ENCODE data around the gene MIA.
"Not testable (repeated sequence)": the region's sequence is repeated elsewhere in the genome, so short reads cannot be mapped to it uniquely, and the experiment has no call there.

MIA gene

DNA sequence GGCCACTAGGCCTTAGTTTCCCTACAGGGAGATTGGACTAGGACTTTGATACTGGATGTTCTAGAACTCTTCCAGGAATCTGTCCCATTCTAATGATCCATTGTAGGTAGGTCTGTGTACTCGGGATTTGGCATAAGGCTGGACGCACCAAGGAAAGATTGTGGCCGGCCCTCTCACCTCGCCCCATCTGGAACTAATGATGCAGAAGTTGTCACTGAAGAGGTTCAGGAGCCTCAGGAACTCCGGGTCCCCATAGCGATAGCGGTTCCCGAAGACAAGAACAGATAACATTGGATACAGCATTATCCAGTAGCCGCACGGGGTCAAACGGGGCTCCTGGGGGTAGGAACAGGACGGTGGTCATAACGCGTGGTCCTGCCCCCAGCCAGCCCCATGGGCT lies 34.8 kb downstream of the MIA start:
- Mint-ChIP-seq H3K27ac (no peak overlapping the region), H3K9me3 (no peaks in the 10 kb centered on the region), H3K36me3 (ENCODE audit: low read depth) (peaks cover 24% of the 10 kb centered on the region), H3K27me3 (ENCODE audit: low read depth) (peaks cover 30% of the 10 kb centered on the region), H3K4me1 (ENCODE audit: low read depth) (peaks cover 46% of the 10 kb centered on the region), H3K4me3 (peak overlapping the region; percentile 41)

DNA sequence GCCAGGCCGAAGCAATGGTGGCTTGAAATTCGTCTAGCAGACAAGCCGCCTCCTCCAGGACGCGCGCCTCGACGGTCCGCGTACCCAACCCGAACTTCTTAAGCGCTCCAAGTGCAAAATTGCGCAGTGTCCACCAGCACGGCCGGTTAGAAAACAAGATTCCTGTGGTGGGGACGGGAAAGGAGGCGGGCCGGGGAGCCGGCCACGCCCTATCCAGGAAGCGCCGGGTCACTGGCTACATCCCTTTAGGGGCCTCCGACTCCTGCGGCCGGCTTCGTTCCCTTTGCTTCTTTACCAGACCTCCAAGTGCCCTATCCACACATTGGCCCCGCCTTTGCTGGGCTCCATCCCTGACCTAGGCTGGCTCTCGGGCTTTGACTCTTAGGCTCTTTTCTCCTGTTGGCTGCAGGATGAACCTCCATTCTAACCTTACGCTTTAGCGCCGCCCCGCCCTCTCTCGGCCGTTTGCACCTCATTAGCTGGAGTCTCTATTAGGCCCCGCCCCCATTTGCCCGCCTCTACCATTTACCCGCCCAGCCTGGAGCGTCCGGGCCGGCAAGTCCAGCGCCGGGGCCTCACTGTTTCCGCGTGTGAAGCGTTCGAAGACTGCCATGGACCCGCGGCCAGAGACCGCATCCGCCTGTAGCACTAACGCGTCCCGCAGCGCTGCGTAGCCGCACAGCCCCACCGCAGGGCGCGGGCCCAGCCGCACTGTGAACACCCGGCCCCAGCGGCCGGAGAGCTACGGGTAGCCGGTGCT lies 35.5 kb downstream of the MIA start:
- Mint-ChIP-seq H3K27ac (peak overlapping the region; percentile 69), H3K27me3 (ENCODE audit: low read depth) (peaks cover 32% of the 10 kb centered on the region), H3K4me1 (ENCODE audit: low read depth) (peaks cover 39% of the 10 kb centered on the region), H3K4me3 (peak overlapping the region; percentile 88), H3K36me3 (ENCODE audit: low read depth) (peaks cover 23% of the 10 kb centered on the region)
- H3K9me3 Mint-ChIP-seq: not testable (repeated sequence)

DNA sequence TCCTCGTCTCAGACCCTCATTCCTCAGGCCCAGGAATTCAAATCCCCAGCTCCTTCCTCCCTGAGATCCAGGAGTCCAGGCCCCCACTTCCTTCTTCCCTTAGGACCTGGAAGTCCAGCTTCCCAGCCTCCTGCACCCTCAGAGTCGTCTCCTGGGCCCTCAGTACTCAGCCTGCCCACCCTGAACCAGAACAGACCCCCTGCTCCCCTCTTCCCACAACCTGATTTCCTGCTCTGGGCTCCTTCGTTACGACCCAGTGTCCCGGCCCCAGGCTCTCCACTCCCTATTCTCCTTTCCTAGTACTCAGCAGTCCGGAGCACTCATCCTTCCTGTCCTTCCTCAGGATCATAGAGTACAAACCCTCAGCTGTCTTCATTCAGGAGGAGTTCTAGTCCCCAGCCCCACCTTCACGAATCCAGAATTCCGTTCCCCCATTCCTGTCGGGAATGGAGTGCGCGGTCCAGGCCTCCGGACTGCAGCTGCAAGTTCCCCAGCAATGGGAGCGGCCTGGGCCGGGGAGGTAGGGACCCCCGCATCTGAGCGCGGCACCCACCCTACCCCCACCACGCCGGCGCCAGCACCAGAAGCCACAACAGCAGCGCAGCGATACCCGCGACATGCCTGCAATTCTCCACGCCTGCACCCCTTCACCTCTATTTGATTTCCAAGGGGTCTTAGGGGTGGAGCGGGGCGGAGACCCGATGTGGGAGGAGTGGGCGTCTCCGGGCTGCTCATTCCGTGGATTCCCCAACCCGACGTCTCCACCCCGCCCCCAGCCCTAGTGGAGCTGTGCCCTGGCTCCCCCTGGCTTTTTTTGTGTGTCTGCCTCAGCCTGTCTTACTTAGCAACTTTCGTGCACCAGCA lies 36.4 kb downstream of the MIA start:
- Mint-ChIP-seq H3K9me3 (no peaks in the 10 kb centered on the region), H3K4me1 (ENCODE audit: low read depth) (peaks cover 33% of the 10 kb centered on the region), H3K27ac (peak overlapping the region; percentile 60), H3K27me3 (ENCODE audit: low read depth) (peaks cover 32% of the 10 kb centered on the region), H3K36me3 (ENCODE audit: low read depth) (peaks cover 22% of the 10 kb centered on the region), H3K4me3 (peak overlapping the region; percentile 76)

DNA sequence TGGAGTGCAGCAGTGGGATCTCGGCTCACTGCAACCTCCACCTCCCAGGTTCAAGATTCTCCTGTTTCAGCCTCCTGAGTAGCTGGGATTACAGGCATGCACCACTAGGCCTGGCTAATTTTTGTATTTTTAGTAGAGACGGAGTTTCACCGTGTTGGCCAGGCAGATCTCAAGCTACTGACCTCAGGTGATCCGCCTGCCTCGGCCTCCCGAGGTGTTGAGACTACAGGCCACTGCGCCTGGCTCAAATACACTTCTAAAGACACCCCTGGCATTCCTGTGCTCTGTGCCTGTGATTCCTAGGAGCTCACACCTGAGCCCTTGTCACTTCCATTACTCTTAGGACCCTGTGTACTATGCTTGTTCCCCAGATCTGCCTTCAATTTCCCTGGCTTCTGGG lies 37.2 kb downstream of the MIA start:
- peaks cover 32% of the 10 kb centered on the region for H3K27me3 Mint-ChIP-seq (ENCODE audit: low read depth)
- peak overlapping the region; percentile 38 for H3K4me3 Mint-ChIP-seq
- H3K27ac Mint-ChIP-seq: peak overlapping the region; percentile 22
- peaks cover 25% of the 10 kb centered on the region for H3K4me1 Mint-ChIP-seq (ENCODE audit: low read depth)
- peaks cover 19% of the 10 kb centered on the region for H3K36me3 Mint-ChIP-seq (ENCODE audit: low read depth)
- H3K9me3 Mint-ChIP-seq: not testable (repeated sequence)

DNA sequence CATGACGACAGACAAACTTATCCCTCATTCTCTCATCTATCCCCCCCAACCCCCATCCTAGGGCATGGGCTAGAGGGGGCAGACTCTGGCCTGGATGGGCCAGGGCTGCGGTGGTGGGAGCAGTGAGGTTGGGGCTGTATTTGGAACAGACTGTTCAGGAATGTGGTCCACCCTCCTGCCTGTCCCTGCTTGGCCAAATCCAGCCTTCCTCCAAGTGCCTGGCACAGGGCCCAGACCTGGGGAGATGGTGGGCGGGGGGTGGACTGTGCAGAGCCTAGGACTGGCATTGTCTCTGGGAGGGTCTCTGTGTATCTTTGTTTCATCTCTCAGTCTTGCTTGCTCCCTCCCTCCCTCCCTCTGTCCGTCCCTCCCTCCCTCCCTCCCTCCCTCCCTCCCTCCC lies 37.9 kb downstream of the MIA start:
- H3K36me3 Mint-ChIP-seq (ENCODE audit: low read depth): peaks cover 14% of the 10 kb centered on the region
- no peak overlapping the region for H3K27ac Mint-ChIP-seq
- peaks cover 32% of the 10 kb centered on the region for H3K27me3 Mint-ChIP-seq (ENCODE audit: low read depth)
- no peak overlapping the region for H3K4me3 Mint-ChIP-seq
- no peaks in the 10 kb centered on the region for H3K9me3 Mint-ChIP-seq
- peaks cover 22% of the 10 kb centered on the region for H3K4me1 Mint-ChIP-seq (ENCODE audit: low read depth)

DNA sequence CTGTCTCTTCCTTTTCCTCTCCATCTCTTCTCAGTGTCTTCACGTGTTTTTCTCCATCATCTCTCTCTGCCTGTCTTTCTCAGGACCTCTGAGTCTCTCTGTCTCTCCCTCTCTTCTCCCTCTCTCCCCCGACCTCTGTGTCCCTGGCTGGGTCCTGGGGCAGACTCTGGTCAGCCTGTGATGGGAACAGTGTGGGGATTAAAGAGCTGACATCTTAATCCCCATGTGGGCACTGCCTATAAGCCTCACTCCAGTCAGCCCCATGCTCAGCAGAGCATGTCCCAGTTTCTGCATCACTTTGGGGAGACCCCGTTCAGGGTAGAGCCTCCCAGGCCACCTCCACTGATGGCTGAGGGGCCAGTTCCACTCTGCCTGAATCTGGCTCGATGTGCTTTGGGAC lies 39.9 kb downstream of the MIA start:
- Mint-ChIP-seq H3K9me3 (no peaks in the 10 kb centered on the region), H3K4me3 (no peak overlapping the region), H3K36me3 (ENCODE audit: low read depth) (peaks cover 6% of the 10 kb centered on the region), H3K27me3 (ENCODE audit: low read depth) (peaks cover 32% of the 10 kb centered on the region), H3K27ac (no peak overlapping the region), H3K4me1 (ENCODE audit: low read depth) (peaks cover 30% of the 10 kb centered on the region)

DNA sequence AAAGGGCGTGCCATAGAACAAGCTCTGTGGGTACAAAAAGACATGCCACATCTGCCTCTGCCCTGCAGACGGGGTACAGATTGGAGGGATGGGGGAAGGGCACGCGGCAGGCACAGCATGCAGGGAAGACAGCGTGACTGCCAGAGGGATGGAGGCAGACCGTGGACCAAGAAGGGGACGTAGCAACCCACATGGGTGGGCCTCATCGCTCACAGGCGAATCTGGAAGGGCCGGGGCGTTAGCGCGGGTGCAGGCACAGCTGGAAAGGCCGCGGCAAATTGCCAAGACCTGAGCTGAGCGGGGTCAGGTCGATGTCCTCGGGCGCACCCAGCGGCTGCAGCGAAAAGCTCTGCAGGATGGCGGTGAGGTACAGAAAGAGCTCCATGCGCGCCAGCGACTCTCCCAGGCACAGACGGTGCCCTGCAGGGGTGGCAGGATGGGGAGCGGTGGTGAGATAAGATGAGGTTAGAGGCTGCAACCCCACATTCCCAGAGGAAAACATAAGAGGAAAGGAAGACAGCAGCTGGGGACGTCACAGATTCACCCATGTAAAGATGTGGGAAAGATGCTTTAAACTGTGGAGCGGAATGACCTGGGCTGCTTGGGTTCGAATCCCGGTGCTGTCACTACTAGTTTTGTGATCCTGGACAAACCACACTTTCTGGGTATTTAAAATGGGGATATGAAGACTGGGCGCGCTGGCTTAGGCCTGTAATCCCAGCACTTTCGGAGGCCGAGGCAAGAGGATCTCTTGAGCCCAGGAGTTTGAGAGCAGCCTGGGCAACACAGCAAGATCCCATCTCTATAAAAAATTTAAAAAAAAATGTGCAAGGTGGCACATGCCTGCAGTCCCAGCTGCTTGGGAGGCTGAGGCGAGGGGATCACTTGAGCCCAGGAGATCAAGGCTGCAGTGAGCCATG lies 43.4 kb downstream of the MIA start:
- peak overlapping the region; percentile 61 for H3K4me3 Mint-ChIP-seq
- not testable (repeated sequence) for H3K9me3 Mint-ChIP-seq

DNA sequence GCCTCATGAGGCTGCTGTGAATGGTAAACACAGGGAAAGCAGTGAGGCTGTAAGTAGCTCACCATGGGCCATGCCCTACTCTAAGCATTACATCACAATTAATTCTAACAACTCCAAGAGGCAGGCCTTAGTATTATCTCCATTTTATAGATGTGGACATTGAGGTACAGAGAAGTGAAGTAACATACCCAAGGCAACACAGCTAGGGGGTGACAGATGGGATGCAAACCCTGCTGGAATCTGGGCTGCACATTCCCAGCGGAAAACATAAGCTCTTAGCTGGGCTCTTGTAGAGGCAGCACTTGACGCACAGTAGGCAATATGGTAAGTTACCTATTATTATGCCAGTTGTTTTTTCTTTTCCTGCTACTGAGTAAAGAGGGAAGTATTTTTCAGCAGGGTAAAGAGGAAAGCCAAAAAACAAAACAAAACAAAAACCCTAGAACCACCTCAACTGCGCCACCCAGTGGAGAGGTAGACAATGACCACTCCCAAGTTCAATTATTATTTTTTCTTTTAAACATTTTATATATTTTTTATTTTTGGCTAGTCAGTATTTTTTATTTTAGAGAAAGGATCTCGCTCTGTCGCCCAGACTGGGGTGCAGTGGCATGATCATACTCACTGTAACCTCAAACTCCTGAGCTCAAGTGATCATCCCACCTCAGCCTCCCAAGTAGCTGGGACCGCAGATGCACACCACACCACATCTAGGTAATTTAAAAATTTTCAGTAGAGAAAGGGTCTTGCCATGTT lies 44.3 kb downstream of the MIA start:
- not testable (repeated sequence) for H3K4me3 Mint-ChIP-seq; H3K27ac Mint-ChIP-seq; H3K27me3 Mint-ChIP-seq (ENCODE audit: low read depth); H3K9me3 Mint-ChIP-seq; H3K36me3 Mint-ChIP-seq (ENCODE audit: low read depth)
- H3K4me1 Mint-ChIP-seq (ENCODE audit: low read depth): peaks cover 17% of the 10 kb centered on the region

More for the DNA sequence above, 43.4 kb downstream of the MIA start:
- not testable (repeated sequence) for H3K36me3 Mint-ChIP-seq (ENCODE audit: low read depth); H3K27ac Mint-ChIP-seq
- peaks cover 17% of the 10 kb centered on the region for H3K4me1 Mint-ChIP-seq (ENCODE audit: low read depth)
- H3K27me3 Mint-ChIP-seq (ENCODE audit: low read depth): peaks cover 14% of the 10 kb centered on the region

DNA sequence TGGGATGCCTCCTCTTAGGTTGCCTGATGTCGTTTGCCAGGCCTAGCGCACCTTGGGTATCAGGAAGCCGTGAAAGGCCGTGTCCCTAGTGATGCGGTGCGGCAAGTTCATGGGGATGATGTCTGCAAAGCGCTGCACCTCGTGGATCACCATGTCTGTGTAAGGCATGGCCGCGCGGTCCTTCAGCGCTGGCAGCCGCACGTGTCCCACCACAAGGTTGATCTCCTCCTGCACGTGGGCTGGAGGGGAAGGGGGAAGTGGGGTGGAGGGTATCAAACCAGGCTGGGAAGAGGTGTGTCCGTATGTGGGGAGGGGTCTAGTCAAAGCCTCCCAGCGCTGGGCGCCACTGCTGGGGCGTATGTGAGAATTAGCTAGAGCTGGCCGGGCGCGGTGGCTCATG lies 46.8 kb downstream of the MIA start:
- H3K4me3 Mint-ChIP-seq: no peak overlapping the region
- H3K9me3 Mint-ChIP-seq: peaks cover 3% of the 10 kb centered on the region
- no peak overlapping the region for H3K27ac Mint-ChIP-seq
- peaks cover 27% of the 10 kb centered on the region for H3K4me1 Mint-ChIP-seq (ENCODE audit: low read depth)
- H3K27me3 Mint-ChIP-seq (ENCODE audit: low read depth): no peaks in the 10 kb centered on the region
- H3K36me3 Mint-ChIP-seq (ENCODE audit: low read depth): peaks cover 7% of the 10 kb centered on the region

DNA sequence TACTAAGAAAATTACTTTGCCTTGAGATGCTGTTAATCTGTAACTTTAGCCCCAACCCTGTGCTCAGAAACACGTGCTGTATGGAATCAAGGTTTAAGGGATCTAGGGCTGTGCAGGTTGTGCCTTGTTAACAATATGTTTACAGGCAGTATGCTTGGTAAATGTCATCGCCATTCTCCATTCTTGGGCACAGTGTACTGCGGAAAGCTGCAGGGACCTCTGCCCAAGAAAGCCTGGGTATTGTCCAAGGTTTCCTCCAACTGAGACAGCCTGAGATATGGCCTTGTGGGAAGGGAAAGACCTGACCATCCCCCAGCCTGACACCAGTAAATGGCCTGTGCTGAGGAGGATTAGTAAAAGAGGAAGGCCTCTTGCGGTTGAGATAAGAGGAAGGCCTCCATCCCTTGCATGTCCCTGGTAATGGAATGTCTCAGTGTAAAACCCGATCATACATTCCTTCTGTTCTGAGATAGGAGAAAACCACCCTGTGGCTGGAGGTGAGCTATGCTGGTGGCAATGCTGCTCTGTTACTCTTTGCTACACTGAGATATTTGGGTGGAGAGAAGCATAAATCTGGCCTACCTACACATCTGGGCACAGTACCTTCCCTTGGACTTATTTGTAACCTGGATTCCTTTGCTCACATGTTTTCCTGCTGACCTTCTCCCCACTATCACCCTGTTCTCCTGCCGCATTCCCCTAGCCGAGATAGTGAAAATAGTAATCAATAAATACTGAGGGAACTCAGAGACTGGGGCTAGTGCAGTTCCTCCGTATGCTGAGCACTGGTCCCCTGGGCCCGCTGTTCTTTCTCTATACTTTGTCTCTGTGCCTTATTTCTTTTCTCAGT lies 47.6 kb downstream of the MIA start:
- Mint-ChIP-seq H3K36me3 (ENCODE audit: low read depth) (peaks cover 11% of the 10 kb centered on the region), H3K4me1 (ENCODE audit: low read depth) (peaks cover 29% of the 10 kb centered on the region)
- not testable (repeated sequence) for H3K27ac Mint-ChIP-seq; H3K27me3 Mint-ChIP-seq (ENCODE audit: low read depth); H3K9me3 Mint-ChIP-seq; H3K4me3 Mint-ChIP-seq

DNA sequence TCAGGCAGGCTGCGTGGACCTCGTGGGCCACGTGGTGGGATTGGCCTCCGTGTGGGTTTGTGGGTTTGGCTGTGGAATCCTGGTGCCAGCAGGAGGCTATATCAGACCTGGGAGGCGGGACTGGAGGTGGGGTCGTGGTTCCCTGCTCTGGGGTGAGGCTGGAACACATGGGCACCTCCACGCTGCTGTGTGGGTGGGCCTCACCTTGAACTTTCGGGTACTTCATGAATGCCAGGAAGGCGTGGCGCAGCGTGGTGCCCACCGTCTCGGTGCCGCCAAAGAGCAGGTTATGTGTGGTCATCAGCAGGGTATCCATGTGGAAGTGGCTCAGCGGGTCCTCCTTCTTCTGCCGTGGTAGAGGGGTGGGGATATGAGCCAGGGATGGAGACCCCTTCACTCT lies 49.6 kb downstream of the MIA start:
- H3K36me3 Mint-ChIP-seq (ENCODE audit: low read depth): peaks cover 16% of the 10 kb centered on the region
- H3K27ac Mint-ChIP-seq: not testable (repeated sequence)

DNA sequence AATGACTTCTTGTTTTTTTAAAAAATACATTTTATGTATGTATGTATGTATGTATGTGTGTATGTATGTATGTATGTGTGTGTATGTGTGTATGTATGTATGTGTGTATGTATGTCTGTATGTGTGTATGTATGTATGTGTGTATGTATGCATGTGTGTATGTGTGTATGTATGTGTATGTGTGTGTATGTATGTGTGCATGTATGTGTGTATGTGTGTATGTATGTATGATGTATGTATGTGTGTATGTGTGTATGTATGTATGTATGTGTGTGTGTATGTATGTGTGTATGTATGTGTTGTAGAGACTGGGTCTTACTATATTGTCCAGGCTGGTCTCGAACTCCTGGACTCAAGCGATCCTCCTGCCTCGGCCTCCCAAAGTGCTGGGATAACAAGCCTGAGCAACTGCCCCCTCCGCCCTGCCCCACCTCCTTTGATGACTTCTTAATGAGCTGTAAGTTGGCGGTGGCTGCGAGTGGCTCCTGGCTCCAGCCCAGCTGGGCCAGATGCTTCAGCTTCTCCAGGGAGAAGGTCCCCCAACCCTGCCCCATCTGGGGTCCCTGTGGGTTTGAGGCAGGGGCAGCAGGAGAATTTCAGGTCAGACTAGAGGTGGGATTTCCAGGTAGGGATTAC lies 50.3 kb downstream of the MIA start:
- not testable (repeated sequence) for H3K9me3 Mint-ChIP-seq; H3K4me3 Mint-ChIP-seq; H3K27ac Mint-ChIP-seq; H3K27me3 Mint-ChIP-seq (ENCODE audit: low read depth)
- peaks cover 16% of the 10 kb centered on the region for H3K4me1 Mint-ChIP-seq (ENCODE audit: low read depth)
- peaks cover 16% of the 10 kb centered on the region for H3K36me3 Mint-ChIP-seq (ENCODE audit: low read depth)

More for the DNA sequence above, 49.6 kb downstream of the MIA start:
- H3K27me3 Mint-ChIP-seq (ENCODE audit: low read depth); H3K4me3 Mint-ChIP-seq; H3K9me3 Mint-ChIP-seq: not testable (repeated sequence)
- peaks cover 16% of the 10 kb centered on the region for H3K4me1 Mint-ChIP-seq (ENCODE audit: low read depth)

DNA sequence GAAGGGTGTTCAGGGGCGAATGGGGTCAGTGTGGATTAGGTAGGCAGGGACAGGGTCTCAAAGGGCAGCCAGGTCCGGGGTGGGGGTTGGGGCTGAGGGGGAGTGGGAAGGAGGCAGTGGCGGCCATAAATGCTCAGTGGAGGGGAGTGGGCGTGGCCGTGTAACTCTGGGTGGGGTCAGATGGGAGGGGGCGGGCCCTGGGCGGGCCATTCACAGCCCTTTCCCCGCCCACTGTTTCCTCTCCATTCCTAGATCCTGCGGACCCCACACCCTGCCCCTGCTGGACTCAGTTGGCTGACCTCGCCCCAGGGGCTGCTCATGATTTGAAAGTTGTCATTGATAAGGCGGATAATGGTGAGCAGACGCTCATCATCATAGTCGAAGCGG lies 51.0 kb downstream of the MIA start:
- H3K27me3 Mint-ChIP-seq (ENCODE audit: low read depth); H3K4me3 Mint-ChIP-seq; H3K9me3 Mint-ChIP-seq: not testable (repeated sequence)
- Mint-ChIP-seq H3K4me1 (ENCODE audit: low read depth) (peaks cover 16% of the 10 kb centered on the region), H3K36me3 (ENCODE audit: low read depth) (peaks cover 16% of the 10 kb centered on the region), H3K27ac (peak overlapping the region; percentile 63)
